Measurements from ENCODE around the gene AGAP1.

GRCh38 chr2:235592836-235593235 is 99.0 kb downstream of the AGAP1 start:
- TF ChIP-seq CTCF (IDR thresholded peaks at IDR 0.05) (no peak), POLR2AphosphoS5 (IDR thresholded peaks at IDR 0.05) (no peak)
